DMS153 (cell line): ENCODE data around the gene LSM4.
"Not testable (repeated sequence)": the region's sequence is repeated elsewhere in the genome, so short reads cannot be mapped to it uniquely, and the experiment has no call there.

Source experiments
- DNase-seq: peaks from one replicate; lab custom pipeline; 2025; lab: John Stamatoyannopoulos, UW

LSM4 gene

GRCh38 chr19:18322759-18323460, at the start of gene LSM4:
Gene LSM4 (minus strand): TSS chr19:18323076. CDS start chr19:18323020, 56 bp downstream.
- DNase-seq = peak; percentile 99

GRCh38 chr19:18368504-18369222, 45.8 kb upstream of the LSM4 start:
- DNase-seq = no peak

GRCh38 chr19:18366021-18366435, 43.2 kb upstream of the LSM4 start:
- DNase-seq = no peak

GRCh38 chr19:18364826-18365528, 42.1 kb upstream of the LSM4 start:
- DNase-seq = peak; percentile 94

- DNase-seq = not testable (repeated sequence)
These were observed 41.5 kb upstream of the LSM4 start for GRCh38 chr19:18364277-18364825.

- DNase-seq = no peak
These were observed 40.9 kb upstream of the LSM4 start for GRCh38 chr19:18363787-18364186.

- no peak for DNase-seq
These were observed 40.2 kb upstream of the LSM4 start for GRCh38 chr19:18362934-18363542.

GRCh38 chr19:18361646-18362045, 38.8 kb upstream of the LSM4 start:
- DNase-seq = no peak

- DNase-seq = no peak
These were observed 34.2 kb upstream of the LSM4 start for GRCh38 chr19:18357041-18357440.

- not testable (repeated sequence) for DNase-seq
These were observed 31.9 kb upstream of the LSM4 start for GRCh38 chr19:18354743-18355142.

GRCh38 chr19:18353378-18354005, 30.6 kb upstream of the LSM4 start:
- no peak for DNase-seq

- no peak for DNase-seq
These were observed 28.7 kb upstream of the LSM4 start for GRCh38 chr19:18351544-18351943.

- DNase-seq = no peak
These were observed 27.6 kb upstream of the LSM4 start for GRCh38 chr19:18350490-18350889.

GRCh38 chr19:18349524-18350128, 26.8 kb upstream of the LSM4 start:
- no peak for DNase-seq

- DNase-seq = not testable (repeated sequence)
These were observed 26.0 kb upstream of the LSM4 start for GRCh38 chr19:18348818-18349339.

- DNase-seq = no peak
These were observed 25.3 kb upstream of the LSM4 start for GRCh38 chr19:18348171-18348570.

GRCh38 chr19:18346091-18346490, 23.2 kb upstream of the LSM4 start:
- no peak for DNase-seq

- no peak for DNase-seq
These were observed 22.4 kb upstream of the LSM4 start for GRCh38 chr19:18345296-18345695.

- no peak for DNase-seq
These were observed 21.7 kb upstream of the LSM4 start for GRCh38 chr19:18344582-18344950.

GRCh38 chr19:18342090-18342632, 19.3 kb upstream of the LSM4 start:
- DNase-seq = no peak
